Measurements from ENCODE around the gene FIBCD1.
A peak's percentile ranks its signal among the peaks of the same experiment; 100 is the strongest.

The FIBCD1 gene

GRCh38 chr9:130938652-130939404 lies at the start of gene FIBCD1:
Gene FIBCD1 (minus strand): TSS chr9:130939247. CDS start chr9:130938607, 640 bp downstream.
- H3K4me1 Mint-ChIP-seq, result peaks cover 10% of the 10 kb centered on the region
- DNase-seq, result peak; percentile 40
- peak within 1 kb of the TSS; percentile 60 for H3K4me3 Mint-ChIP-seq
- no peaks in the 10 kb centered on the region for H3K36me3 Mint-ChIP-seq
- CTCF ChIA-PET, result interaction anchor here (1.0 to 1.2 kb wide), 2 partner anchors 69 to 72 kb away, joined by 4 to 5 read pairs; no protein-coding TSS in a partner anchor
- H3K27me3 Mint-ChIP-seq, result peaks cover 93% of the 10 kb centered on the region
- no peak within 1 kb of the TSS for H3K27ac Mint-ChIP-seq
- no peaks in the 10 kb centered on the region for H3K9me3 Mint-ChIP-seq

GRCh38 chr9:130988400-130988747 lies 49.3 kb upstream of the FIBCD1 start:
- Mint-ChIP-seq H3K27me3 (no peaks in the 10 kb centered on the region), H3K9me3 (no peaks in the 10 kb centered on the region), H3K36me3 (no peaks in the 10 kb centered on the region), H3K27ac (no peak overlapping the region), H3K4me1 (no peaks in the 10 kb centered on the region), H3K4me3 (no peak overlapping the region)
- DNase-seq, result no peak
- CTCF ChIA-PET, result no interaction called here

GRCh38 chr9:130987738-130988399 lies 48.8 kb upstream of the FIBCD1 start:
- Mint-ChIP-seq H3K9me3 (no peaks in the 10 kb centered on the region), H3K27me3 (no peaks in the 10 kb centered on the region), H3K27ac (no peak overlapping the region), H3K4me1 (no peaks in the 10 kb centered on the region), H3K36me3 (no peaks in the 10 kb centered on the region), H3K4me3 (no peak overlapping the region)
- no peak for DNase-seq
- CTCF ChIA-PET, result no interaction called here

- Mint-ChIP-seq H3K4me1 (no peaks in the 10 kb centered on the region), H3K9me3 (no peaks in the 10 kb centered on the region), H3K36me3 (no peaks in the 10 kb centered on the region), H3K27me3 (no peaks in the 10 kb centered on the region), H3K4me3 (no peak overlapping the region), H3K27ac (no peak overlapping the region)
- CTCF ChIA-PET, result no interaction called here
- DNase-seq, result no peak
Observed at GRCh38 chr9:130987054-130987453, 48.0 kb upstream of the FIBCD1 start.

GRCh38 chr9:130986356-130986965 lies 47.4 kb upstream of the FIBCD1 start:
- H3K9me3 Mint-ChIP-seq, result no peaks in the 10 kb centered on the region
- no peaks in the 10 kb centered on the region for H3K36me3 Mint-ChIP-seq
- CTCF ChIA-PET, result no interaction called here
- H3K27me3 Mint-ChIP-seq, result no peaks in the 10 kb centered on the region
- H3K4me3 Mint-ChIP-seq, result no peak overlapping the region
- no peak for DNase-seq
- H3K4me1 Mint-ChIP-seq, result no peaks in the 10 kb centered on the region
- no peak overlapping the region for H3K27ac Mint-ChIP-seq

GRCh38 chr9:130985606-130986162 lies 46.6 kb upstream of the FIBCD1 start:
- CTCF ChIA-PET, result no interaction called here
- H3K9me3 Mint-ChIP-seq, result no peaks in the 10 kb centered on the region
- H3K4me3 Mint-ChIP-seq, result no peak overlapping the region
- H3K27ac Mint-ChIP-seq, result no peak overlapping the region
- H3K4me1 Mint-ChIP-seq, result no peaks in the 10 kb centered on the region
- no peaks in the 10 kb centered on the region for H3K27me3 Mint-ChIP-seq
- H3K36me3 Mint-ChIP-seq, result no peaks in the 10 kb centered on the region
- no peak for DNase-seq

- no peaks in the 10 kb centered on the region for H3K4me1 Mint-ChIP-seq
- H3K27me3 Mint-ChIP-seq, result peaks cover 1% of the 10 kb centered on the region
- no peak for DNase-seq
- no peak overlapping the region for H3K27ac Mint-ChIP-seq
- no peak overlapping the region for H3K4me3 Mint-ChIP-seq
- CTCF ChIA-PET, result no interaction called here
- H3K9me3 Mint-ChIP-seq, result no peaks in the 10 kb centered on the region
- no peaks in the 10 kb centered on the region for H3K36me3 Mint-ChIP-seq
Observed at GRCh38 chr9:130985029-130985428, 46.0 kb upstream of the FIBCD1 start.

GRCh38 chr9:130984521-130984920 lies 45.5 kb upstream of the FIBCD1 start:
- CTCF ChIA-PET, result no interaction called here
- H3K9me3 Mint-ChIP-seq, result no peaks in the 10 kb centered on the region
- no peak overlapping the region for H3K4me3 Mint-ChIP-seq
- H3K36me3 Mint-ChIP-seq, result no peaks in the 10 kb centered on the region
- H3K27me3 Mint-ChIP-seq, result peaks cover 3% of the 10 kb centered on the region
- no peaks in the 10 kb centered on the region for H3K4me1 Mint-ChIP-seq
- no peak for DNase-seq
- H3K27ac Mint-ChIP-seq, result no peak overlapping the region

GRCh38 chr9:130983970-130984369 lies 44.9 kb upstream of the FIBCD1 start:
- H3K27me3 Mint-ChIP-seq, result peaks cover 3% of the 10 kb centered on the region
- no peaks in the 10 kb centered on the region for H3K4me1 Mint-ChIP-seq
- H3K27ac Mint-ChIP-seq, result no peak overlapping the region
- H3K4me3 Mint-ChIP-seq, result no peak overlapping the region
- no peaks in the 10 kb centered on the region for H3K36me3 Mint-ChIP-seq
- DNase-seq, result no peak
- CTCF ChIA-PET, result no interaction called here
- no peaks in the 10 kb centered on the region for H3K9me3 Mint-ChIP-seq

- Mint-ChIP-seq H3K27me3 (peaks cover 3% of the 10 kb centered on the region), H3K4me1 (no peaks in the 10 kb centered on the region), H3K9me3 (no peaks in the 10 kb centered on the region), H3K4me3 (no peak overlapping the region), H3K27ac (no peak overlapping the region), H3K36me3 (no peaks in the 10 kb centered on the region)
- CTCF ChIA-PET, result no interaction called here
- DNase-seq, result no peak
Observed at GRCh38 chr9:130983359-130983670, 44.3 kb upstream of the FIBCD1 start.

- DNase-seq, result no peak
- no peaks in the 10 kb centered on the region for H3K36me3 Mint-ChIP-seq
- no peaks in the 10 kb centered on the region for H3K9me3 Mint-ChIP-seq
- peaks cover 3% of the 10 kb centered on the region for H3K27me3 Mint-ChIP-seq
- CTCF ChIA-PET, result interaction anchor here (0.6 kb wide), 1 partner anchor 528 kb away, joined by 3 read pairs; no protein-coding TSS in a partner anchor
- H3K27ac Mint-ChIP-seq, result no peak overlapping the region
- H3K4me3 Mint-ChIP-seq, result no peak overlapping the region
- H3K4me1 Mint-ChIP-seq, result no peaks in the 10 kb centered on the region
Observed at GRCh38 chr9:130982636-130983358, 43.8 kb upstream of the FIBCD1 start.

GRCh38 chr9:130981756-130982137 lies 42.7 kb upstream of the FIBCD1 start:
- DNase-seq, result no peak
- no peaks in the 10 kb centered on the region for H3K4me1 Mint-ChIP-seq
- no peak overlapping the region for H3K4me3 Mint-ChIP-seq
- no peaks in the 10 kb centered on the region for H3K36me3 Mint-ChIP-seq
- no peak overlapping the region for H3K27ac Mint-ChIP-seq
- peaks cover 3% of the 10 kb centered on the region for H3K27me3 Mint-ChIP-seq
- CTCF ChIA-PET, result no interaction called here
- H3K9me3 Mint-ChIP-seq, result no peaks in the 10 kb centered on the region

- H3K9me3 Mint-ChIP-seq, result no peaks in the 10 kb centered on the region
- DNase-seq, result no peak
- peaks cover 3% of the 10 kb centered on the region for H3K27me3 Mint-ChIP-seq
- H3K36me3 Mint-ChIP-seq, result no peaks in the 10 kb centered on the region
- no peak overlapping the region for H3K4me3 Mint-ChIP-seq
- H3K4me1 Mint-ChIP-seq, result no peaks in the 10 kb centered on the region
- CTCF ChIA-PET, result no interaction called here
- no peak overlapping the region for H3K27ac Mint-ChIP-seq
Observed at GRCh38 chr9:130981002-130981755, 42.1 kb upstream of the FIBCD1 start.

- H3K27ac Mint-ChIP-seq, result no peak overlapping the region
- CTCF ChIA-PET, result no interaction called here
- no peaks in the 10 kb centered on the region for H3K9me3 Mint-ChIP-seq
- no peaks in the 10 kb centered on the region for H3K36me3 Mint-ChIP-seq
- no peaks in the 10 kb centered on the region for H3K4me1 Mint-ChIP-seq
- no peak for DNase-seq
- peaks cover 3% of the 10 kb centered on the region for H3K27me3 Mint-ChIP-seq
- H3K4me3 Mint-ChIP-seq, result no peak overlapping the region
Observed at GRCh38 chr9:130980526-130980925, 41.5 kb upstream of the FIBCD1 start.
